ENCODE measurements around the gene NOX1.
"Not testable (repeated sequence)": the region's sequence is repeated elsewhere in the genome, so short reads cannot be mapped to it uniquely, and the experiment has no call there.

NOX1 gene

GRCh38 chrX:100819837-100820666 lies 54.1 kb downstream of the NOX1 start, which contains the start of gene CSTF2:
TSS of gene CSTF2 (plus strand) at chrX:100820391. CDS start at chrX:100820417, 26 bp downstream.
- peak; percentile 82 for DNase-seq (ENCODE audit: low spot score)

DNA sequence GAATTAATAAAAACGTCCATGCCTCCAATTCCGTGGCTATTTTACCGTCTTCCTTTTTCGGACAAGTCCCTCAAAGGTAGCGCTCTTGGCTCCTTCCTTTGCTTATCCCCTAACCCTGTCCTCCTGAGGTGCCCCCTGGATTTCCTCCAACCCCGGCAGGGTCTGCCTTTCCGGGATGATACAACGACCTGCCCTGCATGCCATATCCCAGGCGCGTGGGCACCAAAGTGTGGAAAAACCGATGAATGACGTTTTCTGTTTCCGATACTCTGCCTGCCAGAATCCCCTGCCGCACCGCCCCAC lies 54.7 kb downstream of the NOX1 start:
- DNase-seq (ENCODE audit: low spot score), result no peak

GRCh38 chrX:100817340-100817739 lies 56.8 kb downstream of the NOX1 start:
- DNase-seq (ENCODE audit: low spot score), result no peak

GRCh38 chrX:100812216-100813158 lies 61.7 kb downstream of the NOX1 start:
- DNase-seq (ENCODE audit: low spot score), result no peak

DNA sequence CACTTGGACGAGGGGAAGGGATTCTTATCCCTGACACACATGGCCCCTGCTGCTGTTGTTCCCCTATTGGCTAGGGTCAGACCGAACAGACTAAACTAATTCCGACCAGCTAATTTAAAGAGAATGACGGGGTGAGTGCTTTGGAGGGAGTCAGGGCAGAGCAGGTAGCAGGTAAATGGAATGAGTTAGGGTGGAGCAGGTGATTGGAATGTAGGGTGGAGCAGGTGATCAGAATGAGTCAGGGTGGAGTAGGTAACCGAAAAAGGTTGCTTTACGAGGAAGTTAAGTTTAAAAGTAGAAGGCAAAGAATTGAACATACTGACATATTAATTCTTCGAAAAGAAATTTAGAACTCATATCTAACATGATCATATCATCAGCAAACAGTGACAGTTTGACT lies 65.9 kb downstream of the NOX1 start:
- not testable (repeated sequence) for DNase-seq (ENCODE audit: low spot score)

DNA sequence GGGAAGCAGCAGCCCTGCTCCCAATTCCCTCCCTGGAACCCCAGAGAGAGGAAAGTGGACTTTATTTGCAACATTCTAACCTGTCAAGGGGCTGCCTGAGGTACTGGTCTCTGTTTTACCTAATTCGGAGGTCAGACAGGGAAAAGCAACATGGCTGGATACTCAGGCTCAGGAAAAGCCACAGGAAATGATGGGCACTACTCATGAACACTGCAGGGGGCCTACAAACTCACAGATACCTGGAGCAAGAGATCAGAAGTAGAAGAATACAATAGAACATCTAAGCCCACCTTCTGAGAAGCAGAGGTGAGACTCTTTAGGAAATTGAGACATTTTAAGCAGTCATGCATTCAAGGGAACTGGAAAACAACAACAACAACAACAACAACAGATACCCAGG lies 69.4 kb downstream of the NOX1 start:
- no peak for DNase-seq (ENCODE audit: low spot score)

- no peak for DNase-seq (ENCODE audit: low spot score)
These were observed 71.3 kb downstream of the NOX1 start for GRCh38 chrX:100802843-100803242.

- no peak for DNase-seq (ENCODE audit: low spot score)
These were observed 75.5 kb downstream of the NOX1 start for GRCh38 chrX:100798484-100799214.

DNA sequence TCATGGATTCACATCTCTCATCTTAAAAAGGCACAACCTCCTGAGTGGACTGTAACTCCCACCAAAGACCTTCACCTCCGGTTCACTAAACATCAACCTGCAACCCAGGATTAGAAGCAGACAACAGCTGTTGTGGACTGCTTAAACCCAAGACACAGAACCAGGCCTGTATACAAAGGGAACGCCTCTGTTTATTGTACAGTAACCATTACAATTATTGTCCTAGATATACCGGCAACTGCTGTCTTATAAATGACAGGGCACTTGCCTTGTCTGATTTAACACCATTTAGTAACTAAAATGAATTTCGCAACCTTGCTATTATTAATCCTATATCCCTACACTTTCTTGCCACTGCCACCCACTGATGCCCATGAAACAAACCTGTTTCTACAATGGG lies 76.8 kb downstream of the NOX1 start:
- no peak for DNase-seq (ENCODE audit: low spot score)

DNA sequence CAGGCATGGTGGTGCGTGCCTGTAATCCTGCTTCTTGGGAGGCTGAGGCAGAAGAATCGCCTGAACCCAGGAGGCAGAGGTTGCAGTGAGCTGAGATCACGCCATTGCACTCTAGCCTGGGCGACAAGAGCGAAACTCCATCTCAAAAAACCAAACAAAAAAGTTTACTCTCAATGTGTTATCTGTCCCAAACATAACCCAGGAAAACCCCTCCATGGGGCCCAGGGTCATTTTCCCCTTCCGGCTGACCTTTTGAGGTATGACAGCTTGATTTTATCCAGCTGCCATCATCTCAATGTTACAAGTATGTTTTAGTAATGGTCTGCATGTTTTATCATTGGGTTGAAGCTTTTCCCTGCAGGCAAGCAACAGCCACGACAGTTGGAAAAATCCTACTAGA lies 77.8 kb downstream of the NOX1 start:
- DNase-seq (ENCODE audit: low spot score), result not testable (repeated sequence)

Small RNA genes within 50 kb of the gene (small RNA-seq; reads per million reads assigned to genes)
- gene RF00411, result 0.08 to 0.49 reads per million in 2 experiments

Measured in SK-N-DZ (cell line).